Panc1 (cell line): ENCODE results near the gene TAS2R20.

Source experiments
- POLR2AphosphoS5 ChIP-seq: IDR thresholded peaks from 2 replicates; pipeline ENCODE4 v1.6.1; 2012; ENCODE audit warnings: mild to moderate bottlenecking, low read depth, low read length, moderate library complexity
- TCF7L2 ChIP-seq: IDR thresholded peaks from 2 replicates; pipeline ENCODE4 v1.6.1; 2011; ENCODE audit warnings: mild to moderate bottlenecking, low read depth, low read length, inconsistent platforms

DNA sequence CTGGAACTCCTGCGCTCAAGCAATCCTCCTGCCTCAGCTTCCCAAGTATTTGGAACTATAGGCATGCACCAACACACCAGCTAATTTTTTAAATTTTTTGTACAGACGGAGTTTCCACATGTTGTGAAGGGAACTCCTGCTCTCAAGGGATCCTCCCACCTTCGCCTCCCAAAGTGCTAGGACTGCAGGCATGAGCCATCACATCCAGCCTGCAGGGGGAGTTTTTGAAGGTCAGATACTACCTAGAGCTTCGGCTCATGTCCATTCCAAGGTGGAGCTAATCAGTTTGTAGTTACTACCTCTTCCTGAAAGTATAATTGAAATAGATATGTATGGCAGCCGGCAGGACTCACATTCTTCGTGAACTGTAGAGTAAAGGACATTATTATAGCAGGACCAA is 28.0 kb upstream of the TAS2R20 start:
- no peak for TF ChIP-seq TCF7L2
- TF ChIP-seq POLR2AphosphoS5: no peak
